GM12801 (cell line): Measurements from ENCODE around the gene LOXL4.

ENCODE experiments used
- TF ChIP-seq, protein P1 (sequence below): IDR thresholded peaks from one replicate; pipeline ENCODE4 v1.5.1; 2011; ENCODE audit warnings: control low read depth; ENCODE audit not compliant: insufficient read length; ENCODE audit errors: extremely low read depth

LOXL4 gene

GRCh38 chr10:98267894-98268693 is at the start of gene LOXL4:
LOXL4 (minus strand) TSS chr10:98268194; CDS start chr10:98263019, 5,175 bp downstream.
- TF ChIP-seq, protein P1, sequence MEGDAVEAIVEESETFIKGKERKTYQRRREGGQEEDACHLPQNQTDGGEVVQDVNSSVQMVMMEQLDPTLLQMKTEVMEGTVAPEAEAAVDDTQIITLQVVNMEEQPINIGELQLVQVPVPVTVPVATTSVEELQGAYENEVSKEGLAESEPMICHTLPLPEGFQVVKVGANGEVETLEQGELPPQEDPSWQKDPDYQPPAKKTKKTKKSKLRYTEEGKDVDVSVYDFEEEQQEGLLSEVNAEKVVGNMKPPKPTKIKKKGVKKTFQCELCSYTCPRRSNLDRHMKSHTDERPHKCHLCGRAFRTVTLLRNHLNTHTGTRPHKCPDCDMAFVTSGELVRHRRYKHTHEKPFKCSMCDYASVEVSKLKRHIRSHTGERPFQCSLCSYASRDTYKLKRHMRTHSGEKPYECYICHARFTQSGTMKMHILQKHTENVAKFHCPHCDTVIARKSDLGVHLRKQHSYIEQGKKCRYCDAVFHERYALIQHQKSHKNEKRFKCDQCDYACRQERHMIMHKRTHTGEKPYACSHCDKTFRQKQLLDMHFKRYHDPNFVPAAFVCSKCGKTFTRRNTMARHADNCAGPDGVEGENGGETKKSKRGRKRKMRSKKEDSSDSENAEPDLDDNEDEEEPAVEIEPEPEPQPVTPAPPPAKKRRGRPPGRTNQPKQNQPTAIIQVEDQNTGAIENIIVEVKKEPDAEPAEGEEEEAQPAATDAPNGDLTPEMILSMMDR: no peak

DNA sequence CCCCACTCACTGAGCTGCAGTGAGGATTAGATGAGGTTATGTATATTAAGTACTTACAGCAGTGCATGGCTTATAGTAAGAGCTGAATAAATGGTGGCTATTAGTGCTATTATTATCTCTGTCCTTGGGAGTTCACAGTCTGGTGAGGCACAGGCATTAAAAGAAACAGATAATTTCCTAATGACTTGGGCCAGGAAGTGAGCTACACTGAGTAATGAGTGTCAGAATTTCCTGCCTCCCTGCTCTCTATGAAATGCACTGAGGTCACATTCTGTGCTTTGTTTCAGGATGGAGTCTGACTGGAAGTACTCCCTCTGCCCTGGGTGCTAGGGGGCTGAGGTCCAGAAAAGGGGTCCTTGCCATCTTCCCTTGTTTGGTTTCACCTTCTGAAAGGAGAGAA is 48.7 kb upstream of the LOXL4 start:
- TF ChIP-seq, protein P1: no peak

DNA sequence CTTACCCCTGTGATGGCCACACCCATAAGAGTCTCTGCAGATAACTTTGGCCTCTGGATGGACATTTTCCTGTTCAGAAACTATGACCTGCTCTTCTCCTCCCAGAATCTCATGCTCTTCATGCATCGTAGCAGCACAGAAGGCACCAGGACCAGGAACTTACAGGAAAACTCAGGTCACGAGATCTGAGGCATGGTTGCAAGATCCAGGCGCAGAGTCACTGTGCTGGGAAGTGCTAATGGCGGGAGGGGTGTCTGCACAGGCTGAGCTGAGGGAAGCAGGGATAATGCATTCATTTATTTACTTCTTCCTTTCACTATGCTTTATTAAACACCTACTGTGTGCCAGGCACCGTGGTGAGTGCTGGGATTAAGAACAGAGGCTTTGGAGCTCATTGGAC is 48.2 kb upstream of the LOXL4 start:
- TF ChIP-seq, protein P1: no peak

GRCh38 chr10:98314532-98315284 is 46.7 kb upstream of the LOXL4 start:
- TF ChIP-seq, protein P1: no peak

DNA sequence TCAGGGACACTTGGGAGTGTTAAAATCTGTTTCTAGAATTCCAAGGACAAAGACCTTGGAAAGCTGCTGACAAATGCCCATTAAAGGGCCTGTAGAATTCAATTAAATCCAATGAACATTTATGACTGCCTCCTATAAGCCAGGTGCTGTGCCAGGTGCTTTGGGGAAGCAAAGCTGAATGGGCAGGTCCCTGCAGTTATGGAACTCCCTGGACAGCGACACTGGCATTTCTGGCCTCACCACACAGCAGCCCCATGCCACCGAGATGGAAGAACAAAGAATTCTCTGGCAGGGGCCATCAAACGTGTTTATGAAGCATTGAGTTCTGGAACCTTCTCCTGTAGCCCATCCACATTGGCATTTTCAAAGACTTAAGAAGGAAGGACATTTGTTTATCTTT is 45.6 kb upstream of the LOXL4 start:
- TF ChIP-seq, protein P1: no peak

DNA sequence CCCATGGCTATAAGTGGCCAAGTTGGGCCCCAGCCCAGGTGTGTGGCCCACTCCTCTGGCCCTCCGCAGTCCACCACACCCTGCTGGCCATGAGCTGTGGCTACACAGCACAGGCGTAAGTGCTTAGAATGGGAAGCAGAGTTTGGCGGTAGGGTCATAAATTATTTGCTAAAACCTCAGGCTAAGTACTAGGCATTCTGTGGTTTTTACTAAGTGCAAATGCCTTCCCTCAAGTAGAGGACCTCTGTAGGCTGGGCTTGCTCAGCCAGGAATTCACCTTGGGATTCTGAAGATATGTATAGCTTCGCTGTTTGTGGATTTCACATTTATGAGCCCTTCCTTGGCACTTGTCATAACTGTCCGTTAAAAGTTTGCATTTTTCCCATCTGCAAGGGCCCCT is 44.8 kb upstream of the LOXL4 start:
- TF ChIP-seq, protein P1: no peak

GRCh38 chr10:98312349-98312748 is 44.4 kb upstream of the LOXL4 start:
- TF ChIP-seq, protein P1: no peak
